Islet of Langerhans (tissue), 1 donor: ENCODE data around the gene CPNE4.

Experiments used
- FAIRE-seq: peaks from one replicate; lab custom pipeline; 2011; peaks lifted over from hg19 to GRCh38; lab: Jason Lieb, UNC

The CPNE4 gene

DNA sequence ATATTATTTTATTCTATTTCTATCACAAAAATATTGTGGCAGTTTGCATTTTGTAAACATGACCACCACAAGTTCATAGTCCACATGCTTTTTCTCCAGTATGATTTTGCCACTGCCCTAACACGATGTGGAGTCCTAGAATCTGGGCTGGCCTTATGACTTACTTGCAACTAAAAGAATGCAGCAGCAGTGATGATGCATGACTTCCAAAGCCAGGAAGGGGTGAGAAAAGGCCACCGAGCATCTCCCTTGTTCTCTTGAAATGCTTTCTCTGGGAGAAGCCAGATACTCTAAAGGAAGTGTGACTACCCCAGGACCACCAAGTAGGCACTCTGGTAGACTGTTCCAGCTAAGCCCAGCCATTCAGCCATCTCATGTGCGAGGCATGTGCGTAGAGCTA, 340.4 kb downstream of the CPNE4 start:
- FAIRE-seq: no peak

DNA sequence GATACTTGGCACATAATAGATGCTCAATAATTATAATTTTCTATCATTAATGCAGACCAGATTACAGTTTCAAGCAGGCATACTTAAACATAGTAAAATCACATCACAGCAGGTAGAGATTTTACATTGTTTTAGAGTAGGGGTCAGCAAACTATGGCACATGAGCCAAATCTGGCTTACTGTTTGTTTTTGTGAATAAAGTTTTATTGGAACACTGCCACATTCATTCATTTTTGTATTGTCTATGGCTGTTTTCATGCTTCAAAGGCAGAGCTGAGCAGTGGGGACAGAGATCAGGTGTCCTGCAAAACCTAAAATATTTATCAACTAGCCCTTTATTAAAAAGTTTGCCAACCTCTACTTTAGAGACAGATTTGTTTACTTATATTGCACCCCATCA, 342.5 kb downstream of the CPNE4 start:
- FAIRE-seq: no peak

DNA sequence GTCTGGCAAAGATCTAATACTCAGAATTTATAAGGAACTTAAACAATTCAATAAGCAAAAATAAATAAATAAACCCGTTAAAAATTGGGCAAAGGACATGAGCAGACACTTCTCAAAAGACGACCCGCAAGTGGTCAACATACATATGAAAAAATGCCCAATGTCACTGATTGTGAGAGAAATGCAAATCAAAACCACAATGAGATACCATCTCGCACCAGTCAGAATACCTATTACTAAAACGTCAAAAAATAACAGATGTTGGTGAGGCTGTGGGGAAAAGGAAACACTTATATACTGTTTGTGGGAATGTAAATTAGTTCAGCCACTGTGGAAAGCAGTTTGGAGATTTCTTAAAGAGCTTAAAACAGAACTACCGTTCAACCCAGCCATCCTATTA, 344.0 kb downstream of the CPNE4 start:
- no peak for FAIRE-seq

DNA sequence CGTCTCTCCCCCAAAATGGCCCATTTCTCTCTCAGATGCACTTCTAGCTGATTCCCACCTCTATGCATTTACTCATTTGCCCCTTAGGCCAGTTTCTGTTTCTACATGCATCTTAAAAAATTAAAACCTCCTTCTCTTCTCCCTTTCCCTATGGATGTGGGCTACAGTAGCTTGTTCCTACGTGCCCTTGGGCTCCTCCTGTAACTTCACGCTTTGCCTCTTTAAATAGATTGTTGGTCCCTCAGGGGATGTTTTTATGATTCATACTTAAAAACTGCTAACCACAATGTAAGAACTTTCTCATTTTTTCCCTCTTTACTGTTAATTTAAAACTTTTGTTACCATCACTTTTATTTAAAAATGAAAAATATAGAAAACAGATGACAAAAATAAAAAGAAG, 346.4 kb downstream of the CPNE4 start:
- FAIRE-seq: no peak

DNA sequence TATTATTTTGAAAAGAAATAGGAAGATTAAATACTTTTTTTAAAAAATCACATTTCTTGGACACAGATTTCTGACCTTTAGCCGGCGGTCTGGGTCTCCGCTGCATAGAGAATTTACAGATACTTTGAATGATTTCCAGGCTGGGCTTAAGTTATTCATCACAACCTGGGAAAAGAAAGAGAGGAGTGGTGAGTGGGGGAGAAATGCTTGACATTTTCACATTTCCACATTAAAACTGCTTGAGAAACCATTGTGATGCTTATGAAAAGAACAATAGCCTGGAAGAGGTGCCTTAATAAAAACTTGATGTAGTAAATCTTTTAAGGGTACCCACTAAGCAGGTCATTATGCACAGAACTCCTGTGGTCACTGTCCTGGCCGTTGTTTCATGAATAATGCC, 365.2 kb downstream of the CPNE4 start:
- no peak for FAIRE-seq

DNA sequence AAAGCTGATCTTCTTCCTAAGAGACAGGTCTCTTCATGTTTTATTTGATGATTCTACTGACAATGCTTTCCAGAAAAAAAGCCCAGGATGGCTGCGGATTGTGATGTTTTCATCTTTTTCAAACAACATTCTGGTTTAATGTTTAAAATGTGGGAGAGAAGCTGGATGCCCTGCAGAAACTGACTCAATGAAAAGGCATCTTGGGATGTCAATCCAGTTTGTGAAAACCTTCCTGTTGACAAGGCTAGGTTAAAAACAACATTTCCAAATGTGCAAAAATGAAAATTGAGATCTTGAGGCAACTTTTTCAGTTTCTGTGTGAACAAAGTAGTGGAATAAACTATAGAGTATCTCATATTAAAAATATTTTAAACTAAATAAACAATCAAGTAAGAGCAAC, 376.0 kb downstream of the CPNE4 start:
- FAIRE-seq: no peak

DNA sequence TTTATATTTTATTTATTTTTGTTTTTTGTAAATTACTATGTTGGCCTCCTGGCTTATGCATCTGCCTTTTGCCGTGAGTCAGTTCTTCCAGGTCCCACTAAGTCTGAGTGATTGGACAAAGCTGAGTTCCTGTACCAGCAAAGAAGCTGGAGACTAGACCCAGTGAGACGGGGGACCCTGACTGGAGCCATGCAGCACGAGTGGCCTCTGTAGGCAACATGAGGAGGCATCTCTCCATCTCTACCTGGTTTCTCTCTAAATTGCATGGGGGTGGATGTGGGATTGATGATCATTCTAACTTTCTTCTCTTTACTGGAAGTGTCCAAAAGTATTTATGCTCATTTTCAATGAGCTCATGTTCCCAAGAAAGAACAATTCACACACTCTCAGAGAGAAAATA, 376.7 kb downstream of the CPNE4 start:
- FAIRE-seq: no peak

DNA sequence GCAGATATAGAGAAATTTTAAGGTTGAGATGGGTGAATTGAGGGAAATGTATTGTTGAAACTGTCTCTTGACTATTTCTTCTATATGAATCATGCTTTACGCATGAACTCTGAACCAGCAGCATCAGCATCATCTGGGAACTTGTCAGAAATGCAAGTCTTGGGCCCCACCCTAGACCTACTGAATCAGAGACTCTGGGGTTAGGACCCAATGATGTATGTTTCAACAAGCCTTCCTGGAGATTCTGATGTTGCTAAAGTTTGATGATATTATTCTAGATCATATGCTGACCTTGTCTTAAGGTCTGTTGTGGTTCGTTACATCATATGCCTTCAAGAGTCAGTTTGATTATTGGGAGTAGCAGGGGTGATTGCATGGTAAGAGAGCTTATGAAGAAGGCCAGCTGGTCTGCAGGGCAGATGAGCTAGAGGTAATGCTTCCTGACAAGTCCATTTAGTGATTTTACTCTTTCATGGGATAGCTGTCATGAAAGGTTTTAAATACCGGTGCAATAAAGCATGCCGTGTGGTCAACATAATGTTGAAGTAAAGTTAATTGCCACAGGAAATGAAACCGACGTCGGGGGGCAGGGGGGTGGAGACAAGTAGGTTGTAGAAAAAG, 379.6 kb downstream of the CPNE4 start:
- FAIRE-seq: no peak

DNA sequence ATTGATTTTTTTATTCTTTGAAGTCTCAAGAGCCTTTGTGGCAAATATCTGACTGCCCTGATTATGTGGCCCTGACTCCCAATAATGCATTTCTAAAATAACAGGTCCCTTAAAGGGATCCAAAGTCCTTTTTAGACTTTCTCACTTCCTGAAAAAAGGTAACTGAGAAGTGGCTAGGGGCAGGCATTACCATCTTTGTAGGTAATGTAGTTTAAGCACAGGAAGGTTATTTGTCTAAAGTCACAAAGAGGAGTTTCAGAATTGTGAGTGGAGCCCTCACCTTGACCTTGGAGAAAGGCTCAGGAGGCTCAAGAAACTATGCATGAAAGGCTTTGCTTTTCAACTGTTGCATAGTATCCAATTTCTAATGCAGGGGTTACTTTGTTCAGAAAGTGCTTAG, 389.2 kb downstream of the CPNE4 start:
- FAIRE-seq: no peak

DNA sequence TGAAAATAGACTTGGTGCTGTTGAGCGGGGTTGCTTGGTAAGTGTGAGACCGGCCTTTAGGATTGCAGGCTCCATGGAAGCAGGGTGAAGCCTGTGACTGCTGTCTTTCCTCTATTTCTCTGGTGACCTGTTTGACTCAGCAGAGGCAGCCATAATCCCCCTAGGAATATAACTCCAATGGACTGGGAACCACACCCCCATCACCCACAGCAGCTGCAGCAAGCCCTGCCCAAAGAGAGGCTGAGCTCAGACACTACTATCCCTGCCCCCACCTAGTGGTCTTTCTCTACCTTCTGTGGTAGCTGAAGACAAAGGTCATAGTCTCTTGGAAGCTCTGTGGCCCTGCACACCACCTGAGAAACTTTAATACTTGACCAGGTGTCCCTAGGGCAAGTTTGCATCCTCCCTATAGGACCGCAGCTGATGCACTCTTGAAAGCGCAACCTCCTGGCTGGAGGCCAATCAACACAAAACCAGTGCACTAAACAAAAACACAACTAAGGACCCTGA, 398.5 kb downstream of the CPNE4 start:
- FAIRE-seq: no peak

DNA sequence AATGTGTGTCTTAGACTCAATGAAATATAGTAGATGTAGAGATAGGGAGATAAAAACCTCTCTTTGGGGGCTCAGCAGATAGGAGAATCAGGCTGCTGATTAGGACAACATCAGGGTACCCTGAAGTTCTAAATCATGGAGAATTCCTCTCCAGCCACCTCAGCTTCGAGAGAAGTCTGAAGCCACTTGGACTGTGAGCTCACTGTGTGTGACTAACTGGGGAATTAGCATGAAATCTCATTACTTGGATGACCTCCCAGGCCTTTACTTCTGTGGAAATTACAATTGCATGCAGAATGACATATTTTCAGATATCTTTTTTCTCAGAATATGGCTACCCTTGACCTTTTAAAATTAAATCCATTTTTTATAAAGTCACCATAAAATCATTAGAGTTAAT, 404.0 kb downstream of the CPNE4 start:
- no peak for FAIRE-seq

DNA sequence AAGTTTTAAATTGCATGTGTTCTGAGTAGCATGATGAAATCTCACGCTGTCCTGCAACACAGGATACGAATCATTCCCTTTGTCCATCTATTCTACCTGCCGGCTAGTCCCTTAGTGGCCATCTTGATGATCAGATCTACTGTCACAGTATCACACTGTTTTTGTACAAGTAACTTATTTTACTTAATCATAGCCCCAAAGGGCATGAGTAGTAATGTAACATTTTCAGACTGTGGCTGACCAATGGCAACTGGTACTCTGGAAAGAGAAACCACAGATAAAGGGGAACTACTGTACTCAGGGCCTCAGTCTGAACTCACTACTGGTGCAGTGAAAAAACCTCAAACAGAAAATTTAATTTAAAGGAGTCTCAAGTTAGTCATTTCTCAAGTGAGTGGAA, 404.7 kb downstream of the CPNE4 start:
- no peak for FAIRE-seq

DNA sequence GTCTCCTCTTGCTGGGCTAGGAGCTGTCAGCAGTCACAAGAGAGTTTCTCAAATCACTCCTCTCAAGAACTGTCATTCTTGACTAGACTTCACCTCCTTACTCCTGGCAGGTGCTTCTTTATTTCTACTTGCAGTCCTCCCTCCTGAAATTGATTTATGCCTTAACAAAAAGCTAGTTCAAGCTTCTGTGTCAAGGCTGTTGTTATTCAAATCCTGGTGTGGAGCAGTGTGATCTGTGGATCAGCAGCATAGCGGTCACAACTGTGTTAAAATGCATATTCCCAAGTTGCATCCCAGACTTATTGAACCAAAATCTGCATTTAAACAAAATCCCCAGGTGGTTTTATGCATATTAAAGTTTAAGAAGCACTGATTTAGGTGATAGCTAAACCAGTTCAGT, 411.4 kb downstream of the CPNE4 start:
- FAIRE-seq: no peak

DNA sequence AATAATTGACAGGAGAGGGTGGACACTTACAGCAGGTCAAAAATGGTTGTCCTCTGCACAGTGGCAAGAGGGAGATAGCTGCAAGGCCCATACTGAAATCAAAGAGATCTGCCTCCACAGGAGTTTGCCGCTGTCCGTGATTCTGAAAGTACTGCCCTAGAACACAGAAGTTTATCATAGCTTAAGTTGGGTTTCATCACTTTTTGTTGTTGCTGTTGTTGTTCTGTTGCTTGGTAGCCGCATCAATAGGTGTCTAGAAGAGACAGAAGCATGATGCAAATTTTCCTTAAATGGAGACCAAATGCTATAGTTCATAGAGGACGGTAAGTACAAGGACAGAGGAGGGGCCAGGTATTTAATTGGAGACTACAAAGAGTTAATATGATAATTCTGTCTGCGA, 412.1 kb downstream of the CPNE4 start:
- FAIRE-seq: no peak

DNA sequence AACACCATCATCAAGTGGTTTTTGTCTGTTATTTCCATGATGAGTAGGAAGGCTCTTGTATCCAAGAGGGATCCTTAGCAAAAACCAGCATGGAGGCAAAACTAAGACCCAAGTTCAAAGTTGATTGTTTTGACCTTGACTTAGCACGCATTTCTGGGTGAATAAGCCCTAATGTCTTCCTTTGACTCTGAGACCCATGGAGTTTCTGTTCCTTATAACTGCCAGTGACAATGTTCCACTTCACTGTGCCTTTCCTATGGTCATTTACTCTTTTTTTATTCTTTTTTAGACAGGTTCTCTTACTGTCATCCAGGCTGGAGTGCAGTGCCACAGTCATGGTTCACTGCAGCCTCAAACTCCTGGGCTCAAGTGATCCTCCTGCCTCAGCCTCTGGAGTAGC, 413.8 kb downstream of the CPNE4 start:
- no peak for FAIRE-seq

DNA sequence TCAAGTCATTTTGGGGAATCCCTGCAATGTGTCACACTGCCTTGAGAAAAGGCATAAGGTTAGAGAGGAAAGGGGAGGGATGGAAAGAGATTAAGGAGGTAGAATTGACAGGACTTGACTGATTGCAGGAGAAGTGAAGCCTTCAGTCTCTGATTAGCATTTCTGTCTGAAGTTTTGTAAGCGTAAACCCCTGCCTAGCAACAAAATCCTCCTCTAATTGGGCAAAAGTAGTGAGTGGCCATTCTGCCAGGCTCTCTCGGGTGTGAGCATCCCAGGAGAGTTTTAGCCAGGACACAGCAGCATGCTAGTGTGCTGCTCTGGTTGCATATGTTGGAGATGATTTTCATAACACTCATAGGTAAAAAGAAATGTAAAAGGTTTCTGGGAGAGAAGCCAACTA, 415.0 kb downstream of the CPNE4 start:
- FAIRE-seq: no peak

DNA sequence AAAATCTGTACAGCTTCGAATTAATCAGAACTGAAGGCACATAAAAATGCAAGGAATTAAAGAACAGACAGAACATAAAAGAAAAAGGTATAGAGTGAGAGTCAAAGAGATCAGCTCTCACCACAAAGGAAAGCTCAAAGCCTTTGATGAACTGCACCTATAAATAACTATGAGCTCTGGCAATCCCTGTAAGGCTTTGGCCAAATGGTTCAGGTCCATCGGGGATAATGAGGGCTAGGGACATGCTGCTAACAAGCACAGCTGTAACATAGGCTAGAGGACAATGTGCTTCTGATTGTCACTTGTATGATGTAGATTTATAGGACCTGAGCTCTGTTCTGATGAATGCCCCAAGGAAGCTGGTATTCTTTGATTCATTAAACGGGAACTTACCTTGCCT, 418.1 kb downstream of the CPNE4 start:
- FAIRE-seq: no peak

DNA sequence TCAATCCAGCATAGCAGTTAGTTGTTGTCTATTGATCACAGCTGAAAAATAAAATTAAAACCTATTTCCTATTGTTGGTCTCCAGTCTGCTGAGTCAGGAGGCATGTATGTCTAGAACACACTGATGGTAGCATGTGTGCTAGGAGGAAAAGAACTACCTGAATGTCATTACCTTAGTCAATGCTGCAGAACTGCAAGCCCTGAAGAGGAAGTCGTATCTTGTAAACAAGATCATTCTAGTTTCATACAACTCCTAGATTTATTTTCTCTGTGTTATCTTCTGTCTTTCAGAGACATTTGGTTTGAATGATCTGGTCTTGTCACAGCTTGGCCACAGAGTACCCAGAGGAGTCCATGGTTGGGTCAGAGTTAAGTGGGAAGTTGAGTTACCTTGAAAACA, 422.1 kb downstream of the CPNE4 start:
- no peak for FAIRE-seq

DNA sequence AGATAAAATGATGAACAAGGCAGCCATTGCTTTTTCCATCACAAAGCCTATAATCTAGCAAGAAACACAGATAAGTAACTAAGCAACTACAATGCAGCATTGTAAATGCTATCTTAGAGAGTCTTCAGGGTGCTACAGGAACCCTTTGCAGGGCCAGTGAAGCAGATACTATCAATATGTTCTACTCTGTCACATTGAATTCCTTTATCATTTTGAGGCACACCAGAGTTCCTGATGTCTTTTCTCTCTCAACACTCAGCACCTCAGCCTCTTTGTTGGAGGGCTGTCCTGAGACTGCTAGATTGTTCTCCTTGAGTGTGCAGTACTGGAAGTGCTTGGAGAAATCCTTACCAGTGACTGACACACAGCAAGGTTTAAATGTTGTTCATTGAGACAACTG, 424.6 kb downstream of the CPNE4 start:
- FAIRE-seq: no peak

DNA sequence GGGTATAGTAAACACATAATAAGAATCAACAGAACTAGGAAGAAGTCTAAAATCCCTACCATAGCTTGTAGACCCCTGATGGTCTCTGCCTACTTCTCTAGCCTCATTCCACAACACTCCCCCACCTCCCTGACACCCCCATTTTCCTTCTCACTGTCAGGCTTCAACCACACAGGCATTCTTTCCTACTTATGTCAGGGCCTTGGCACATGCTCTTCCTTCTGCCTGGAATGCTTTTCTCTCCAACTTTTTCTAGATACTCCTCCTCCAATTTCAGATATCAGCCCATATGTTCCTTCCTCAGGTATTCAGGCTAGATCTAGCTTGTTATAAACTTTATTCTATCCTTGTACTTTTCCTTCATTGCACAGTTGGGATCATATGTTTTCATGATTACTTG, 426.1 kb downstream of the CPNE4 start:
- no peak for FAIRE-seq

DNA sequence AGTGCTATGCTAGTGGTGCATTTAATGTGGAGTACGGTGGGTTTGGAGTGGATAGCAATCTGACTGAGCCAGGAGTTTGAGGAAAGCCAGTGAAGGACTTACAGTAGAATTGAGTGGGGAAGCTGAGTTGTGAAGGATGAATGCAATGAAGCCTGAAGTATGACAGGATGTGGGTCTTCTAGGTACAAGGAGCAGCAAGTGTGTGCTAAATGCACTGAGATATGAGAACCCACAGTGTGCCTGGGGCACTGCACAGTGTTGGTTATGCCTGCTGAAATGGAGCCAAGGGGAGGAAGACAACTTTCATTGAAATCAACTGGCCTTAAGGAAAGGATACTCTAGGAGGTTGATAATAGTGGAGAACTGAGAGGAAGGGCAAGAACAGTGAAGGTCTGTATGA, 426.5 kb downstream of the CPNE4 start:
- FAIRE-seq: no peak

DNA sequence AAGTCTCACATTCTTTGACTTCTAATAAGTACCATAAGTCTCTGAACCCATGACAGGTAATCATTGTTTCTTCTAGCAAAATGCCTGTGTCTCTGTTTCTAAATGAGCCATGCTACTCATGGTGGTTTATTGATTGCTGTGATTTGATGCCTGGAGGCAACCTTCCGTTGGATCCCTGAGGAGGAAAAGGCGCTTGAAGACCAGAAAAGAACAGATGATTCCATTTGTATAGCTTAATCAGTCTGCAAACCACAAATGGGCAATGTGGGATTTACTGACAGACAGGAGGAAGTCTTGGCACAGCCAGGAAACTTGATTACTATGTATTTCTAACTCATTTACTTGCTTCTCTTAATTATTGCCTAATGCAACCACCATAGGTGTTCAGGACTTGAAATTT, 428.9 kb downstream of the CPNE4 start:
- no peak for FAIRE-seq

DNA sequence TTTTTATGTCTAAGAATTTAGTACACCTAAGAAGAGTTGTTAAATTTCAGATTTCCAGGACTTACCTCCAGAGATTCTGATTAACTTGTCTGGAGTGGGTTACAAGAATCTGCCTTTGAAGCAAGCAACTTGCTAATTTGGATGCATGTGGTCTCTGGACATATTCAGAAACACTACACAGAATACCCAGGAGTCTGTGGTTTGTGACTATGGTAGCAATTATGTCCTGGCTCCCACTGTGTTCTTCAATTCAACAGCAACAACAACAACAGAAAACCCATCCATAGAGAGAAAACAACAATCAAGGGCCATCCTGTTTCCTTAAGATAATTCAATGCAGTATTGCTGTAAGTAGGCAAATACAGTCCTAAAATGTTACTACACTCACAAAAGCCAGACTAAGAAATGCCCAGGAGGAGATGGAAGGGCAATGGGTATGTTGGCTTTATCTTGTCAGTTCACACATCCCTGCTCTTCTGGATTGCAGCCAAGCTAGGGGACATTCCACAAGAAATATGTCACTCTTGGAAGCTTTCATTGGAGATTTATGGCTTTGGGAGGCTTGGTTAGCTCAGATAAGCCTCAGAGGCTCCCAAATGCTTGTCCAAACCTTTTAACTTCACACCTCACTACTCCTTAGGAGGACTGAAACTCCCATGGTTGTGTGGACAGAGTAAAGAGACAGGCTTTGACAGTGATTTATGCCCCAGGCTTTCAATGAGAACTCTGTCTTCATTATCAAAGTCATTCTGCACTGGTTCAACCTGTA, 432.6 kb downstream of the CPNE4 start:
- FAIRE-seq: no peak

DNA sequence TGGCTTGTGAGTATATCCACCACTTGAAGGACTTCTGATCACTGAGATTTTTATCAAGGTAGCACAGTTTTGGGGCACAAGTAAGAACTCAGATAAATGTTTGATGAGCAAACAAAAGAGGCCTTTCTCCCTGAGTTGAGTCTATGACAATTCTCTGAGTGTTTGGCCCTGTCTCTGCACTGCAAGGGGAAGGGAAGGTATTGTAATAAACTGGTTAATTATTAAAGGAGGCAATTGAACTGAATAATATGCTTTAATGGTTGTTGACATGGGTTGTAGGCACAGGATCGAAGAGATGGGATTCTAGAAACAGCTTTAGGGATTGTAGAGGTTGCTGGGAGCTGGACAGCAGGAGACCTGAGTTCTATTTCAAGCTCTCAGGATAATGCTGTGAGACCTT, 437.0 kb downstream of the CPNE4 start:
- no peak for FAIRE-seq
